AG04450 (cell line): ENCODE results near the gene IL20. TPM values are rescaled to one million over a fixed set of nuclear protein-coding genes. Genes with fewer than 3 reads are reported as not detected.

Experiments used
- CTCF ChIA-PET: fragments of 300-600, 350-600 bp; formaldehyde crosslinking; extraction: SDS; loops from one replicate; lab custom pipeline; 2022; ENCODE audit warnings: antibody characterized with exemption, inconsistent platforms; lab: Charles Lee
- POLR2A ChIA-PET: fragments of 350-600 bp; formaldehyde crosslinking; extraction: SDS; loops from one replicate; lab custom pipeline; 2021; ENCODE audit warnings: antibody characterized with exemption, inconsistent platforms; lab: Yijun Ruan, JAX
- DNase-seq: peaks from one replicate; pipeline ENCODE4 v3.0.0-alpha.2; 2011; ENCODE audit warnings: low read depth, low spot score
- H3K27ac ChIP-seq: one replicate; pipeline ENCODE4 v1.5.1; 2012; ENCODE audit warnings: low read depth, low read length, control low read depth
- H3K27me3 ChIP-seq: one replicate; pipeline ENCODE4 v1.6.0; 2012; ENCODE audit warnings: low read length; ENCODE audit not compliant: control insufficient read depth, insufficient read depth
- H3K4me3 ChIP-seq: 2 replicates; pipeline ENCODE4 v1.5.1; 2011; ENCODE audit warnings: mild to moderate bottlenecking, low read depth, low read length, control low read depth
- H3K9me3 ChIP-seq: 2 replicates; pipeline ENCODE4 v1.5.1; 2012; ENCODE audit warnings: low read length; ENCODE audit not compliant: control insufficient read depth, insufficient read depth
- CTCF ChIP-seq: IDR thresholded peaks from 2 replicates; pipeline ENCODE4 v1.5.1; 2011; ENCODE audit warnings: low read depth, low read length, control low read depth, inconsistent platforms
- polyA plus RNA-seq: library from polyadenylated mRNA; depleted of rRNA; stranded (reverse); fragments of >200 nt; gene quantifications from 2 replicates; pipeline ENCODE4 v1.2.3, GENCODE V29; 2011

IL20 gene
- polyA plus RNA-seq, 1 experiment = not detected

- Histone ChIP-seq H3K4me3 (no peak overlapping the region), H3K27ac (no peak overlapping the region), H3K9me3 (no peaks in the 10 kb centered on the region), H3K27me3 (no peaks in the 10 kb centered on the region)
- TF ChIP-seq CTCF = no peak
- no peak for DNase-seq
- CTCF ChIA-PET = interaction anchor here (0.5 to 5.8 kb wide), 4 partner anchors 17 to 25 kb away, joined by 3 to 37 read pairs (median 12); partner anchors contain the start of gene IL20
- POLR2A ChIA-PET = no interaction called here
These were observed 22.3 kb downstream of the IL20 start for GRCh38 chr1:206887701-206888100.

- Histone ChIP-seq H3K4me3 (no peak overlapping the region), H3K9me3 (no peaks in the 10 kb centered on the region), H3K27me3 (no peaks in the 10 kb centered on the region), H3K27ac (peak overlapping the region; percentile 89)
- ChIA-PET POLR2A (no interaction called here), CTCF (interaction anchor here (1.0 to 1.2 kb wide), 3 partner anchors 25 to 226 kb away, joined by 3 to 4 read pairs (median 3); partner anchors contain the start of gene IL20)
- TF ChIP-seq CTCF = no peak
- no peak for DNase-seq
These were observed 25.0 kb downstream of the IL20 start for GRCh38 chr1:206890125-206891060.

GRCh38 chr1:206891412-206891811, 26.0 kb downstream of the IL20 start:
- no peaks in the 10 kb centered on the region for H3K27me3 ChIP-seq
- no peak for TF ChIP-seq CTCF
- H3K4me3 ChIP-seq = no peak overlapping the region
- ChIA-PET POLR2A (no interaction called here), CTCF (interaction anchor here (1.1 to 4.0 kb wide), 2 partner anchors 21 to 26 kb away, joined by 4 to 26 read pairs; partner anchors contain the start of gene IL20)
- no peak for DNase-seq
- no peaks in the 10 kb centered on the region for H3K9me3 ChIP-seq
- no peak overlapping the region for H3K27ac ChIP-seq

GRCh38 chr1:206892351-206892984, 27.0 kb downstream of the IL20 start:
- no peaks in the 10 kb centered on the region for H3K27me3 ChIP-seq
- no peaks in the 10 kb centered on the region for H3K9me3 ChIP-seq
- no peak overlapping the region for H3K4me3 ChIP-seq
- DNase-seq = no peak
- TF ChIP-seq CTCF = no peak
- peak overlapping the region; percentile 35 for H3K27ac ChIP-seq
- CTCF ChIA-PET = interaction anchor here (0.8 to 4.0 kb wide), 3 partner anchors 20 to 261 kb away, joined by 3 to 26 read pairs (median 4); partner anchors contain the start of gene IL20
- POLR2A ChIA-PET = no interaction called here
